Activated CD8-positive, alpha-beta T cell treated with anti-CD3 and anti-CD28 coated beads for 36 hours (primary cell): ENCODE data around the gene CWC22. TPM values are rescaled to one million over a fixed set of nuclear protein-coding genes. Genes with fewer than 3 reads are reported as not detected.

ENCODE experiments used
- ATAC-seq: fragments of 200-7000 bp; cut with Tn5 transposase; one replicate; pipeline ENCODE4 v1.10.0; 2021; ENCODE audit warnings: mild to moderate bottlenecking, moderate library complexity
- CTCF ChIA-PET: fragments of 350-600 bp; sonication (Branson Sonifier 250); formaldehyde crosslinking; loops from one replicate; lab custom pipeline; 2021; ENCODE audit warnings: antibody characterized with exemption; lab: Charles Lee
- POLR2A ChIA-PET: fragments of 350-600 bp; sonication (Branson Sonifier 250); formaldehyde crosslinking; loops from one replicate; lab custom pipeline; 2021; ENCODE audit warnings: antibody characterized with exemption; lab: Charles Lee
- DNase-seq: peaks from one replicate; pipeline ENCODE4 v3.0.0-alpha.2; 2020
- H3K27ac Mint-ChIP-seq: one replicate; pipeline ENCODE4 v1.8.0; 2021; ENCODE audit warnings: mild to moderate bottlenecking, mixed read lengths
- H3K27me3 Mint-ChIP-seq: one replicate; pipeline ENCODE4 v1.8.0; 2021; ENCODE audit warnings: mixed read lengths
- H3K36me3 Mint-ChIP-seq: one replicate; pipeline ENCODE4 v1.8.0; 2021; ENCODE audit warnings: low read depth, mixed read lengths
- H3K4me1 Mint-ChIP-seq: one replicate; pipeline ENCODE4 v1.8.0; 2021; ENCODE audit warnings: low read depth, mixed read lengths
- H3K4me3 Mint-ChIP-seq: one replicate; pipeline ENCODE4 v1.8.0; 2021; ENCODE audit warnings: mild to moderate bottlenecking, moderate library complexity, mixed read lengths
- H3K9me3 Mint-ChIP-seq: one replicate; pipeline ENCODE4 v1.8.0; 2021; ENCODE audit warnings: mixed read lengths
- intact Hi-C: fragments of 100-400 bp; cut with micrococcal nuclease; formaldehyde crosslinking; loops from one replicate; pipeline ENCODE4 v1.10.0; 2022
- total RNA-seq, 2 experiments: library from RNA; stranded (reverse); gene quantifications; one replicate each; pipeline ENCODE4 v1.2.3, GENCODE V29; 2021
- TF ChIP-seq, protein P1 (sequence below): fragments of 200-600 bp; IDR thresholded peaks from one replicate; pipeline ENCODE4 v1.8.0; 2022; ENCODE audit warnings: antibody characterized with exemption, mild to moderate bottlenecking

CWC22 gene
- total RNA-seq, 2 experiments from 2014 or later = 23.4 to 23.9 TPM

- Mint-ChIP-seq H3K36me3 (no peaks in the 10 kb centered on the region), H3K27me3 (peaks cover 24% of the 10 kb centered on the region), H3K4me3 (no peak overlapping the region), H3K9me3 (peaks cover 10% of the 10 kb centered on the region), H3K4me1 (no peaks in the 10 kb centered on the region), H3K27ac (no peak overlapping the region)
- ATAC-seq = no peak
- ChIA-PET CTCF (no interaction called here), POLR2A (no interaction called here)
- TF ChIP-seq, protein P1, sequence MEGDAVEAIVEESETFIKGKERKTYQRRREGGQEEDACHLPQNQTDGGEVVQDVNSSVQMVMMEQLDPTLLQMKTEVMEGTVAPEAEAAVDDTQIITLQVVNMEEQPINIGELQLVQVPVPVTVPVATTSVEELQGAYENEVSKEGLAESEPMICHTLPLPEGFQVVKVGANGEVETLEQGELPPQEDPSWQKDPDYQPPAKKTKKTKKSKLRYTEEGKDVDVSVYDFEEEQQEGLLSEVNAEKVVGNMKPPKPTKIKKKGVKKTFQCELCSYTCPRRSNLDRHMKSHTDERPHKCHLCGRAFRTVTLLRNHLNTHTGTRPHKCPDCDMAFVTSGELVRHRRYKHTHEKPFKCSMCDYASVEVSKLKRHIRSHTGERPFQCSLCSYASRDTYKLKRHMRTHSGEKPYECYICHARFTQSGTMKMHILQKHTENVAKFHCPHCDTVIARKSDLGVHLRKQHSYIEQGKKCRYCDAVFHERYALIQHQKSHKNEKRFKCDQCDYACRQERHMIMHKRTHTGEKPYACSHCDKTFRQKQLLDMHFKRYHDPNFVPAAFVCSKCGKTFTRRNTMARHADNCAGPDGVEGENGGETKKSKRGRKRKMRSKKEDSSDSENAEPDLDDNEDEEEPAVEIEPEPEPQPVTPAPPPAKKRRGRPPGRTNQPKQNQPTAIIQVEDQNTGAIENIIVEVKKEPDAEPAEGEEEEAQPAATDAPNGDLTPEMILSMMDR = no peak
- DNase-seq = no peak
- intact Hi-C loops = no loop called here
Measured at GRCh38 chr2:180029575-180029974, 22.5 kb upstream of the CWC22 start.

GRCh38 chr2:180021850-180022249 is 14.8 kb upstream of the CWC22 start:
- CTCF ChIA-PET = no interaction called here
- no peaks in the 10 kb centered on the region for H3K36me3 Mint-ChIP-seq
- ATAC-seq = no peak
- intact Hi-C loops = no loop called here
- H3K4me3 Mint-ChIP-seq = no peak overlapping the region
- H3K4me1 Mint-ChIP-seq = no peaks in the 10 kb centered on the region
- TF ChIP-seq, protein P1 = no peak
- POLR2A ChIA-PET = no interaction called here
- DNase-seq = no peak
- H3K27ac Mint-ChIP-seq = no peak overlapping the region
- no peaks in the 10 kb centered on the region for H3K9me3 Mint-ChIP-seq
- peaks cover 4% of the 10 kb centered on the region for H3K27me3 Mint-ChIP-seq

- Mint-ChIP-seq H3K4me1 (no peaks in the 10 kb centered on the region), H3K36me3 (no peaks in the 10 kb centered on the region), H3K9me3 (no peaks in the 10 kb centered on the region), H3K4me3 (no peak overlapping the region), H3K27ac (no peak overlapping the region), H3K27me3 (peaks cover 11% of the 10 kb centered on the region)
- ATAC-seq (no peak), DNase-seq (no peak)
- ChIA-PET POLR2A (no interaction called here), CTCF (no interaction called here)
- intact Hi-C loops = no loop called here
- TF ChIP-seq, protein P1 = no peak
Measured at GRCh38 chr2:180017784-180018183, 10.7 kb upstream of the CWC22 start.

DNA sequence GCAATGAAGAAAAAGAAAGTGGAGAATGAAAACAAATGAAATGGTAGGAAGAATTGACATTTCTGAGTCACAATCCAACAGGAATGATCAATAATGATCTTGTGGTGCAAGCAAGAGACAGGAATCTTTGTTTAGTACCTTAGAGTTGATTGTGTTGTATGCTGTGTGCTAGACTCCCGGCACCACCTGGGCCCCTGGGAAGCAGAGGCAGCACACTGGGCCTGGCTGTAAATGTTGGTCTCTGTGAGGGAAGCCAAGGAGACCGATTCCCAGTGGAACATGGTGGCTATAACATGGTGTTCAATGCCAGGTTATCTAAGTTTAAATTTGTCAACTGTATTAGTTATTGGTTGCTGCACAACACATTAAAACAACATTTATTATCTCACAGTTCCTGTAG is 9.8 kb upstream of the CWC22 start:
- H3K36me3 Mint-ChIP-seq = no peaks in the 10 kb centered on the region
- ChIA-PET POLR2A (no interaction called here), CTCF (no interaction called here)
- TF ChIP-seq, protein P1 = no peak
- no peaks in the 10 kb centered on the region for H3K9me3 Mint-ChIP-seq
- H3K27me3 Mint-ChIP-seq = peaks cover 11% of the 10 kb centered on the region
- H3K4me1 Mint-ChIP-seq = no peaks in the 10 kb centered on the region
- intact Hi-C loops = no loop called here
- H3K27ac Mint-ChIP-seq = no peak overlapping the region
- no peak overlapping the region for H3K4me3 Mint-ChIP-seq
- no peak for DNase-seq
- ATAC-seq = no peak

- Mint-ChIP-seq H3K36me3 (no peaks in the 10 kb centered on the region), H3K27me3 (peaks cover 11% of the 10 kb centered on the region), H3K9me3 (no peaks in the 10 kb centered on the region), H3K4me1 (no peaks in the 10 kb centered on the region), H3K27ac (no peak overlapping the region), H3K4me3 (no peak overlapping the region)
- intact Hi-C loops = no loop called here
- no peak for ATAC-seq
- POLR2A ChIA-PET = no interaction called here
- CTCF ChIA-PET = interaction anchor here (1.7 kb wide), 1 partner anchor 12 kb away, joined by 3 read pairs; no protein-coding TSS in a partner anchor
- DNase-seq = no peak
- TF ChIP-seq, protein P1 = no peak
Measured at GRCh38 chr2:180015951-180016709, 9.0 kb upstream of the CWC22 start.
